ENCODE data around the gene KDM3B.

GRCh38 chr5:138354926-138355378 is 2.5 kb downstream of the KDM3B start:
- TF ChIP-seq POLR2A (IDR thresholded peaks at IDR 0.05; ENCODE audit: low read length): no peak
- no peak for TF ChIP-seq GATA1 (IDR thresholded peaks at IDR 0.05; ENCODE audit: low read depth, low read length)

Measured in erythroblast (primary cell).